Medulla oblongata (tissue), 1 donor: ENCODE measurements around the gene NDUFA11.
A peak's percentile ranks its signal among the peaks of the same experiment; 100 is the strongest.

Experiments
- DNase-seq: peaks from one replicate; pipeline ENCODE4 v3.0.0-alpha.2; 2015; ENCODE audit errors: extremely low spot score

The NDUFA11 gene

GRCh38 chr19:5908773-5909442 is 5.3 kb upstream of the NDUFA11 start:
- no peak for DNase-seq

GRCh38 chr19:5907241-5907640 is 3.7 kb upstream of the NDUFA11 start:
- DNase-seq: no peak

GRCh38 chr19:5905114-5905778 is 1.7 kb upstream of the NDUFA11 start:
- no peak for DNase-seq

GRCh38 chr19:5904352-5905113 is 943 bp upstream of the NDUFA11 start, which contains the start of gene VMAC:
Gene VMAC (plus strand): TSS chr19:5904872. CDS start chr19:5904891, 19 bp downstream.
- peak; percentile 100 for DNase-seq

GRCh38 chr19:5903056-5903623 is 450 bp downstream of the NDUFA11 start:
- no peak for DNase-seq

- DNase-seq: no peak
These were observed 2.6 kb downstream of the NDUFA11 start for GRCh38 chr19:5900976-5901375.

GRCh38 chr19:5899728-5900526 is 3.7 kb downstream of the NDUFA11 start:
- DNase-seq: no peak

- no peak for DNase-seq
These were observed 6.2 kb downstream of the NDUFA11 start for GRCh38 chr19:5897189-5897969.

- no peak for DNase-seq
These were observed 7.1 kb downstream of the NDUFA11 start for GRCh38 chr19:5896365-5897076.

- no peak for DNase-seq
These were observed 7.7 kb downstream of the NDUFA11 start for GRCh38 chr19:5895890-5896289.

- DNase-seq: no peak
These were observed 8.2 kb downstream of the NDUFA11 start for GRCh38 chr19:5895409-5895808.

GRCh38 chr19:5894704-5895349 is 8.8 kb downstream of the NDUFA11 start:
- no peak for DNase-seq

- no peak for DNase-seq
These were observed 9.5 kb downstream of the NDUFA11 start for GRCh38 chr19:5893907-5894703.

GRCh38 chr19:5893296-5893903 is 10.2 kb downstream of the NDUFA11 start:
- DNase-seq: no peak

GRCh38 chr19:5892772-5893275 is 10.8 kb downstream of the NDUFA11 start:
- no peak for DNase-seq

GRCh38 chr19:5891938-5892771 is 11.4 kb downstream of the NDUFA11 start:
- DNase-seq: no peak

GRCh38 chr19:5891572-5891937 is 12.0 kb downstream of the NDUFA11 start:
- no peak for DNase-seq
